Suprapubic skin (tissue), 4 donors: ENCODE results near the gene STK17A. TPM values are rescaled to one million over a fixed set of nuclear protein-coding genes. Genes with fewer than 3 reads are reported as not detected.
A peak's percentile ranks its signal among the peaks of the same experiment; 100 is the strongest.

ENCODE experiments used
- DNase-seq, 2 donors: peaks; one replicate each; pipeline ENCODE4 v3.0.0-alpha.2; 2019; ENCODE audit warnings: low spot score in 2 of 2
- H3K27ac ChIP-seq: fragments of 200-600 bp; sonication (generic); one replicate; pipeline ENCODE4 v1.5.1; 2019
- H3K27me3 ChIP-seq: fragments of 200-600 bp; sonication (generic); one replicate; pipeline ENCODE4 v1.5.1; 2019
- H3K36me3 ChIP-seq: fragments of 200-600 bp; sonication (generic); one replicate; pipeline ENCODE4 v1.5.1; 2019
- H3K4me1 ChIP-seq: fragments of 200-600 bp; sonication (generic); one replicate; pipeline ENCODE4 v1.5.1; 2019
- H3K4me3 ChIP-seq: fragments of 200-600 bp; sonication (generic); one replicate; pipeline ENCODE4 v1.5.1; 2019; ENCODE audit warnings: mild to moderate bottlenecking
- H3K9me3 ChIP-seq: fragments of 200-600 bp; sonication (generic); one replicate; pipeline ENCODE4 v1.5.1; 2019
- EP300 ChIP-seq: sonication (generic); formaldehyde crosslinking; IDR thresholded peaks from one replicate; pipeline ENCODE4 v1.6.1; 2017; ENCODE audit warnings: antibody characterized with exemption
- POLR2A ChIP-seq, 2 donors: fragments of 450-650 bp; IDR thresholded peaks; one replicate each; pipeline ENCODE4 v1.6.1; 2017; ENCODE audit warnings: antibody characterized with exemption in 2 of 2, mild to moderate bottlenecking in 2 of 2, moderate library complexity in 2 of 2
- POLR2AphosphoS5 ChIP-seq, 3 donors: sonication (generic); formaldehyde crosslinking; IDR thresholded peaks; one replicate each; pipeline ENCODE4 v1.6.1; 2017; ENCODE audit warnings: antibody characterized with exemption in 3 of 3
- WGBS: methylation state at CpG from one replicate; pipeline ENCODE4 v1.1.5; 2018; 5-methylcytosine and 5-hydroxymethylcytosine counted together
- total RNA-seq, 4 donors: library from RNA; depleted of rRNA; stranded (reverse); fragments of >200 nt; gene quantifications; one replicate each; pipeline ENCODE4 v1.1.0, GENCODE V29; 2016
- TF ChIP-seq, protein P1 (sequence below), 2 donors: fragments of 200-600 bp in 1 of 2; fragments of 450-650 bp in 1 of 2; sonication (generic) in 1 of 2; IDR thresholded peaks; one replicate each; pipeline ENCODE4 v1.5.1; 2016 to 2019; ENCODE audit warnings: antibody characterized with exemption in 2 of 2, mild to moderate bottlenecking in 1 of 2, moderate library complexity in 1 of 2

STK17A gene
- 10 to 100 TPM; 14.2 to 18.3 (median 15.9) TPM for total RNA-seq

DNA sequence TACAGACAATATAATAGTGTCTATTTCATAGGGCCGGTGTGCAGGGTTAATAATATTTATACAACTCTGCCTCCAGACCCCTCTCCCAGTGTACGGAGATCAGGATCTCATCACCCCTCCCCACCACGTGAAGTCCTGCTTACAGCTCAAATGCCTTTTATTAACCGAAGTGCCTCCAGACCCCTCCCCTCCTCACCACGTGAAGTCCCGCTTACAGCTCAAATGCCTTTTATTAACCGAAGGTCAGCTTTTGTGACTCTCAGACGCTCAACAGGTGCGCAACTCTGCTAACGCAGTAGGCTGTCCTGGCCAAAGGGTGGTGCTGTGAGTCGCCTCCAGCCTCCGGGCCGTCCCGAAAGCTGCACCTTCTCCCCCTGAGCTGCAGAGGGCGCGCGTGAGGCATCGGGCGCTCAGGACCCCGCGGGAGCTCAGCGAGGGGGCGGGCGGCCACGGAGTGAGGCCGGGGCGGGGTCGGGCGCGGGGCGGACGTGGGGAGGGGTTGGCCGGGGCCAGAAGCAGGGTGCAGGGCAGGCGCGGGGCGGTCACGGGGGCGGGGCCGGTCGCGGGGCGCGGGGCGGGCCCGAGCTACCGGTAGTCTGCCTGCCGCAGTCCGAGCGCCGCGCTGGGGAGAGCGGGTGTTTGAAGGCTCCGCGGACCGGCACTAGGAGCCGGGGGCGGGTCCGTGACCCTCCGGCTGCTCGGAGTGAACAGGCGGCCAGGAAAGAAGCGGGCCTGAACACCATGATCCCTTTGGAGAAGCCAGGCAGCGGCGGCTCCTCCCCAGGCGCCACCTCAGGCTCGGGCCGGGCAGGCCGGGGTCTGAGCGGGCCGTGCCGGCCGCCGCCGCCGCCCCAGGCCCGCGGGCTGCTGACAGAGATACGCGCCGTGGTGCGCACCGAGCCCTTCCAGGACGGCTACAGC, at the start of gene STK17A:
TSS of gene STK17A (plus strand) at position 606 of the 921 bp plus-strand sequence. CDS start at position 742, 136 bp downstream.
- no peaks in the 10 kb centered on the region for H3K36me3 ChIP-seq
- peak; percentile 62 to 79 for TF ChIP-seq POLR2A (IDR thresholded peaks at IDR 0.05)
- TF ChIP-seq, protein P1, sequence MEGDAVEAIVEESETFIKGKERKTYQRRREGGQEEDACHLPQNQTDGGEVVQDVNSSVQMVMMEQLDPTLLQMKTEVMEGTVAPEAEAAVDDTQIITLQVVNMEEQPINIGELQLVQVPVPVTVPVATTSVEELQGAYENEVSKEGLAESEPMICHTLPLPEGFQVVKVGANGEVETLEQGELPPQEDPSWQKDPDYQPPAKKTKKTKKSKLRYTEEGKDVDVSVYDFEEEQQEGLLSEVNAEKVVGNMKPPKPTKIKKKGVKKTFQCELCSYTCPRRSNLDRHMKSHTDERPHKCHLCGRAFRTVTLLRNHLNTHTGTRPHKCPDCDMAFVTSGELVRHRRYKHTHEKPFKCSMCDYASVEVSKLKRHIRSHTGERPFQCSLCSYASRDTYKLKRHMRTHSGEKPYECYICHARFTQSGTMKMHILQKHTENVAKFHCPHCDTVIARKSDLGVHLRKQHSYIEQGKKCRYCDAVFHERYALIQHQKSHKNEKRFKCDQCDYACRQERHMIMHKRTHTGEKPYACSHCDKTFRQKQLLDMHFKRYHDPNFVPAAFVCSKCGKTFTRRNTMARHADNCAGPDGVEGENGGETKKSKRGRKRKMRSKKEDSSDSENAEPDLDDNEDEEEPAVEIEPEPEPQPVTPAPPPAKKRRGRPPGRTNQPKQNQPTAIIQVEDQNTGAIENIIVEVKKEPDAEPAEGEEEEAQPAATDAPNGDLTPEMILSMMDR (IDR thresholded peaks at IDR 0.05) = peak; percentile 97 to 100
- TF ChIP-seq EP300 = no peak
- peak; percentile 25 to 72 (median 48) for TF ChIP-seq POLR2AphosphoS5 (IDR thresholded peaks at IDR 0.05)
- peaks cover 3% of the 10 kb centered on the region for H3K27me3 ChIP-seq
- DNase-seq = peak; percentile 95 to 96
- peak within 1 kb of the TSS; percentile 95 for H3K27ac ChIP-seq
- peak within 1 kb of the TSS; percentile 95 for H3K4me3 ChIP-seq
- peaks cover 28% of the 10 kb centered on the region for H3K4me1 ChIP-seq
- H3K9me3 ChIP-seq = no peaks in the 10 kb centered on the region
- 2% methylated on average over 14 of the region's 83 CpGs for WGBS

DNA sequence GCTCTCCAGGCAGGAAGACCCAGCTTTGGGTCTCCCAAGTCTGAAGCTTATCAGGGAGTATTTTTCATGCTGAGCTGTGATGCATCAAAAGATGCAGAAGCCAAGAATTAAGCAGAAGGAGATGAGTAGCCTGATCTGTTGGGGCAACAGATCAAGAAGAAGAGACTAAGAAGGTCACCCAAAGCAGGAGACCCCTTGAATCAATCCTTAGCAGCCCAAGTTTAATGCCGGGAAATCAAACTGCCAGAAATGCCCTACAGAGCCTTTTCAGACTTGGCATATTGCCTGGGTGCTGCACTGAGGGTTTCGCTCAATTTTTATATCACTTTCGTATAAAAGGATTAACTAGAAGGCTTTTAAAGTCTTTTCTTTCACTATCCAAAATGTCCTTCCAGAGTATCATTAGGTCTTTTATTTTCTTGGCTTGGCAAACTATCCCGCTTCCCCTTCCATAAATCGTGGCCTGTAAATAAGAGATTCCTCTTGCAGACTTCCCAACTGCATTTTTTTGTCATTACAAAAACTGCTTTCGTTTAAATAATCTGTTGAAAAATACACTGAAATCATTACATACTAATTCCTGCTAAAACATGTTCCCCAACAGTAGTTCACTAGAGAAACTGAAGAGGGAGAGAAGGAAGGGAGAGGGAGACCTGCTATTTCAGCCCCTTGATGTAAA, 49.0 kb upstream of the STK17A start:
- Histone ChIP-seq H3K36me3 (no peaks in the 10 kb centered on the region), H3K27me3 (no peaks in the 10 kb centered on the region), H3K4me3 (no peak overlapping the region), H3K9me3 (no peaks in the 10 kb centered on the region), H3K4me1 (peaks cover 31% of the 10 kb centered on the region), H3K27ac (peak overlapping the region; percentile 54)
- WGBS = 47% methylated on average over 6 of the region's 6 CpGs
- DNase-seq = no peak
- TF ChIP-seq, protein P1 (IDR thresholded peaks at IDR 0.05) = no peak
- TF ChIP-seq POLR2A (IDR thresholded peaks at IDR 0.05) = no peak
- TF ChIP-seq EP300 = no peak
- TF ChIP-seq POLR2AphosphoS5 (IDR thresholded peaks at IDR 0.05) = no peak

DNA sequence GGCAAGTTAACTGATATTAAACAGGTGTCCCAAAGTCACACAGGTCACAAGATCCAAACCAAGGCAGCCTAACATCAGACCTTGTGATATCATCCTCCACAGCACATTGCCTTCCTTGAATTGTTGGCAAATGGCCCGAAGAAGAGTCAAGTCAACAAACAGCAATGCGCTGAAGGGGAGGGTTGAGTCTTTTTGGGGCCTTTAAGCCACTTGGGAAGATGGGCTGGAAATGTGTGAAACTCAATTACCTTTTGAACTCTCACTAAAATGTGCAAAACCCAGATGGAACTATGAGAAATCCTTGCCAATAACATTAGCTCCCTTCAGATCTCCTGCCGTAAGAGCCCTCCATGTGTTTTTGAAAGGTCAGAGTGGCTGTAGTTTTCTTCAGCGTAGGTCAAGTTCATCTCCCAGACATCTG, 47.9 kb upstream of the STK17A start:
- Histone ChIP-seq H3K4me1 (peaks cover 31% of the 10 kb centered on the region), H3K27me3 (no peaks in the 10 kb centered on the region), H3K9me3 (no peaks in the 10 kb centered on the region), H3K4me3 (no peak overlapping the region), H3K27ac (peak overlapping the region; percentile 45), H3K36me3 (no peaks in the 10 kb centered on the region)
- DNase-seq = no peak
- TF ChIP-seq, protein P1 (IDR thresholded peaks at IDR 0.05) = no peak
- TF ChIP-seq EP300 = no peak
- no peak for TF ChIP-seq POLR2A (IDR thresholded peaks at IDR 0.05)
- no peak for TF ChIP-seq POLR2AphosphoS5 (IDR thresholded peaks at IDR 0.05)
- 83% methylated on average over 4 of the region's 4 CpGs for WGBS

DNA sequence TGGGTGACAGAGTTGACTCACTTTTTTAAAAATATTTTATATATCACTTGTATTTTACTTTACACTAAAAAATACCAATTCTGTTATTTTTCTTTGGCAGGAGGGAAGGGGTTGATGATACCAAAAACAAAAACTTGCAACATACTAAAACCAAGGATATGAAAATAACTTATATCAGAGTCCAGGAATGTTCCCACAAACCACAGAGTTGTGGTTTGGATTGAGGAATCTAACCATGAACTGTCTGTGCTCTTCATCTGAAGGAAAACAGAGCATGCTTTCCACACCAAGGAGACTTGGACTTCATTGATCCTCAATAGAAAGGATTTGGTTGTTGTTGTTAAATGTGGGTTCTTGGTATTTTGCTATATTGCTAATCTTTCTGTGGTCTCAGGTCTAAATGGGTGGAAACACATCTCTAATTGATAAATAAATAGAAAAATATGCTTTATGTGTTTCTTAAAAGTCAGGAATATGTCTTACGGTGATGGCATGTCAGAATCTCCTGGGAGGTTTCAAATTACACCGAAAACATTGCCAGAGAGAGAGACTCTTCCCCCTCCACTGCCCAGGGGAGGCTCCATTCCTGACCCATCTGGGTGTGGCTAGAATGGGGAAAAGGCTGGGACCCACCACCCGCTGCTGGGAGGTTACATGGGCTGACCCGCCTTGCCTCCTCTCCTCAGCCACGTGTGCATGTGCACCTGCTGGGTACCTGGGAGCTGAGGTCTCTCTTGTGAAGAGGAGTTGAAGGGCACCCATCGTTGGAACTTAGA, 46.9 kb upstream of the STK17A start:
- Histone ChIP-seq H3K36me3 (no peaks in the 10 kb centered on the region), H3K9me3 (no peaks in the 10 kb centered on the region), H3K4me3 (no peak overlapping the region), H3K27ac (peak overlapping the region; percentile 45), H3K4me1 (peaks cover 31% of the 10 kb centered on the region), H3K27me3 (no peaks in the 10 kb centered on the region)
- 53% methylated on average over 6 of the region's 6 CpGs for WGBS
- DNase-seq = no peak
- TF ChIP-seq EP300 (no peak), POLR2AphosphoS5 (IDR thresholded peaks at IDR 0.05) (no peak), POLR2A (IDR thresholded peaks at IDR 0.05) (no peak)
- TF ChIP-seq, protein P1 (IDR thresholded peaks at IDR 0.05) = no peak
